ENCODE data around the gene PTPRG.

PTPRG gene

DNA sequence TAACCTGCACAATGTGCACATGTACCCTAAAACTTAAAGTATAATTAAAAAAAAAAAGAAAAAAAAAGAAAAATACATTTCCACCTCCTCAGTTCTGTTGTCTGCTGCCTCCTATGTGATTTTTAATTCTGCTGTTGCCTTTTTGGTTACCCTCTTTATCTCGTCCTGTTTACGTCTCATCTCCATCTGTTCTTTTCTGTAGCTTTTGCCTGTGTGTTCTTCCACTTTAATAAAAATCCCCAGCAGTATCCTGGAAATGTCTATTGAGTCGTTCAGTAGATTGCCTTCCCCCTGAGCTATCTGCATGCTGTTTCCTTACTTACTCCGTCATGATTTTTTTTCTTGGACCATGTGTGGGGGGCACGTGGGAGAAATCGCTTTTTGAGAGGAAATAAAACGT, 509.5 kb downstream of the PTPRG start:
- DNase-seq (ENCODE audit: low read depth) = no peak

- no peak for DNase-seq (ENCODE audit: low read depth)
Observed at GRCh38 chr3:62073038-62073437, 511.7 kb downstream of the PTPRG start.

DNA sequence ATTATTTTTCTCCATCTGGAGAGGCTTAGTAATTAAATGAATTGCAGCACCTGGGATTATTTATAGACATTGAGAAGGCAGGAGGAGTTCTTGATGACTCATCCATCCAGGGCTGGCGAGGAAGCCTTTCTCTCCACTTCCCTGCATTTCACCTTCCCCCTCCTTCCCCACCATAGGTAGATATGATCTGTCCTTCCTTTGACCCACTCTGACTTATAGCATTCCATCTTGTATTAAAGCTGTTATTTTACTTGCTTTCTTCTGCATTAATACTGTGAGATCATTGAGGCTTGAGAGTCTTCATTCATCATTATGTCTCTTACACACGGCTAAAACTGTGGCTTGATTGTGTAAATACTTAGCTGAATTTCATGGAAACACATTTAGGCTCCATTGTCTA, 523.2 kb downstream of the PTPRG start:
- DNase-seq (ENCODE audit: low read depth) = no peak

DNA sequence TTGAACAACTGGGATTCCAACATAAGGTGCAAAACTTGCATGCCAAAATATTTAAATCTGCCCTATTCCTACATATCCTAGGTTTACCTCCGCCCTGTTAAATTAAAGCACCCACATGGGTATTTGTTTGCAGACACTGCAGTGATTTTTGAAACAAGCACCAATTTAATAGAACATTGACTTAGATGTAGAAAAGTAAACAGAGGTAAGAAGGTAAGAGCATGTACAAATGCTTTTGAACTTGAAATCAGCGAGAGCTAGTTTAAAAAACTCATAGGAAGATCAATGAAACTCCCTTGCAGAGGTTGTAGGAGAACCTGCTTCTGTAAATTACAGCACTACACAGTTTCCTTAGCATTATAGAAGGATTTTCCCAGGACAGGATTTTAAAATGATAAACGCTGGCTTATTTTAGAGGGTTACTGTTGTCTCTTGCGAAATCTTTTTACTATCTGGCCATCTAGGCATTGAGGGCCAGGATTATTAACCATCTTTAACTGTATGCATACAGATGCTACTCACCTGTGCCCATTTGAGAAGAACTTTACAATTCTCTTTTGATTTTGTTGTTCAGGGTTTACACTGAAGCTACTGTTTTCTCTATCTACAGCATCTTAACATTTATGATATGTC, 527.2 kb downstream of the PTPRG start:
- DNase-seq (ENCODE audit: low read depth) = no peak

GRCh38 chr3:62090066-62090465, 528.7 kb downstream of the PTPRG start:
- no peak for DNase-seq (ENCODE audit: low read depth)

GRCh38 chr3:62090519-62090918, 529.1 kb downstream of the PTPRG start:
- DNase-seq (ENCODE audit: low read depth) = no peak

- no peak for DNase-seq (ENCODE audit: low read depth)
Observed at GRCh38 chr3:62093025-62093424, 531.7 kb downstream of the PTPRG start.

DNA sequence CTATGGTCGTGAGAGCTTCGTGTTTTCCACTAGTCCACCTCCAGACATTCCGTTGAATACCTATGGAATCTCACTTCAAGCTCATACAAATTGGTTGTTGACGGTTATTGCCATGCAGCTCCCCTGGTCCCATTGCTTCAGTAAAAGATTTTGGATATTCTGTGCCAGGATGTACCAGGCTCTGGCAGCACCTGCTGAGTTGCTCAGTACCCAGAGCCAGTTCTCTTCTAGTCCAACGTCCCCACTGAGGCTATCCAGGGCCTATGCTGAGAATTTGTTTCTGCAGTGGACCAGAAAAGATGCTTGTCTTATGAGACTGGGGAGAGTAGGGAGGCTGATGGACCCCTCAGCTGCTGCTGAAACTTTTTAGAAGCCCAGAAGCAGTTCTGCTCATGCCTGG, 533.1 kb downstream of the PTPRG start:
- no peak for DNase-seq (ENCODE audit: low read depth)

- no peak for DNase-seq (ENCODE audit: low read depth)
Observed at GRCh38 chr3:62095080-62095479, 533.7 kb downstream of the PTPRG start.

DNA sequence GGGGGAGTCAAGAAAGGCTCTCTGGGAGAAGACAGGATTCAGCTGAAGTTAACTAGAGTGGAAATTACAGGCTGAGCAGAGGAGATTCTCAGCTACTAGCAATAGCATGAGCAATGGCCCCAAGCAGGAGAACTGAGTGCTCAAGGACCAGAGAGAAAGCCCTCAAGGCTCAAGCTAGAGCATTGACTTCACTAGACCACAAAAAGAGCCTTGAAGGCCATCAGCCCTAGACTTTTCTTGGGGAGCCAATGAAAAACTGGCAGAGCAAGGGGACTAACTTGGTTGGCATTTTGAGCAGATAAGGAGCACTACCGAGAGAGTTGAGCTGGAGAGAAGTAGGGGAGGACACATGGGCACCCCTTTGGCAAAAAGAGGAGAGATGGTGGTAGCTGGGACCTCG, 534.4 kb downstream of the PTPRG start:
- DNase-seq (ENCODE audit: low read depth) = no peak

GRCh38 chr3:62096521-62096920, 535.1 kb downstream of the PTPRG start:
- no peak for DNase-seq (ENCODE audit: low read depth)

GRCh38 chr3:62097121-62097520, 535.8 kb downstream of the PTPRG start:
- DNase-seq (ENCODE audit: low read depth) = no peak

GRCh38 chr3:62098646-62099365, 537.4 kb downstream of the PTPRG start:
- DNase-seq (ENCODE audit: low read depth) = no peak

GRCh38 chr3:62100282-62100989, 539.1 kb downstream of the PTPRG start:
- no peak for DNase-seq (ENCODE audit: low read depth)

DNA sequence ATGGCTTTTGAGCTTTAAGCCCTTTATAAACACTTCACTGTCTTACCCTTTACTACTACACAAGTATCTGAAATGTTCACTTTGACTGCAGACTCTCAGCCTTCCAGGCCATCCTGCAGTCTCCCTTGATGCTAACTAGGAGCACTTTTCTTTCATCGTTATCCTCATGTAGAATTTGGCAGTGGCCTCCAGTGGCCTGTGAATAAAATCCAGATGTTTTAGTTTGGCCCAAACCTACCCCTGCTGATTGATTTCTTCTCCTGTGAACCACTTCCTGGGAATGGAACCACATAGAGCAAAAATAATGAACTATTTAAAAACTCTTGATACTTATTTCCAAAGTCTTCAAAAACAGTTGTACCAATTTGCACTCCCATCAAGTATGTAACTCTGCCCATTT, 540.1 kb downstream of the PTPRG start:
- DNase-seq (ENCODE audit: low read depth) = no peak

GRCh38 chr3:62103531-62103930, 542.2 kb downstream of the PTPRG start:
- no peak for DNase-seq (ENCODE audit: low read depth)

DNA sequence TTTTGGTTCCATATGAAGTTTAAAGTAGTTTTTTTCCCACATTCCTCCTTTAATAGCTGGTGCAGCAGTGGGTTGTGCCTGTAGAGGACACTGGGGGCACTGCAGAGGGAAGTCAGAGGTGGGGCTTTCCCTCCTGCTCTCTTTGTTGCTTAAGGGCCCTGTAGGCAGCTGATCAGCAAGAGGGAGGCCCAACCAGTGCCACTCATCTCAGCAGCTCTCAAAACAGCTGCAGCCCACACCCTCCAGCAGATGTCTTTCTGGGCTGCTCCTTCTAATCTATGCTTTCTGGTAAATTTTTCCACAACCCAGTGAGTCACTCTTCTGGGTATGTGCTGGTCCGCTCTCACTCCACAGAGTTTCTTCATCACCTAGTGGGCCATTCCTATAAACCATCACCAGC, 548.2 kb downstream of the PTPRG start:
- DNase-seq (ENCODE audit: low read depth) = no peak

DNA sequence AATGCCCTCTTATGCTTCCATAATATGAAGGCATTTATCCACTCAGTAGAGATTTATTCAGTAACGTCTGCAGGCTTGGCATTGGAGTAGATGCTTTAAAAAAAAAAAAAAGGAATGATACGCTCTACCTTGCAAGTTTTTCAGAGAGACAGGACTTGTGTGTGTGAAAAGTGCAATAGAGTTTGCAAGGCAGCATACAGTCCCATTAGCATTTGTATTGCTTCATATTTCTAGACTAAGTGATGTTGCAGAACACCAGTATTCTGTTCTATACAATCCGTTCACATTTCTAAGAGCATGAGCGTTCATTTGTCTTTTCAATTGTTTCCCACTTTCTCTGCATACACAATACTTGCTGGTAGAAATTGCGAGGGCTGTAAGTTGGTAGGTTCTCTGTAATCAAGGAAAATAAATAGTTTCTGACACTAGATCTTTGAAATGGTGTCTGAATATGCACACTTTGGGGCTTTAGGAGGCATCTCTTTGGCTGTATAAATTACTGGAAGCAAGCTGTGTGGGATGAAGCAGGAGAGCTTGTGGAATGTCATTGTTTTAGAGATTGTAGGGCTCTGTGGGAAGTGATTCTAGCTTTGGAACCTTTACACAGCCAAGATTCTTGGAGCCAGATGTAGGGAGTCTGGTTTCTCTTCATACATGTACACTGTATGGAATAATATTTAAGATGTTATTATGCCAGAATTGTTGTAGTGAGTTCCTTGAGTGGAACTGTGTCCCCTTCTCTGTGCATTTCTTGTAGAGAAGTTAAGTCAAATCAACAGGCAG, 549.3 kb downstream of the PTPRG start:
- no peak for DNase-seq (ENCODE audit: low read depth)

DNA sequence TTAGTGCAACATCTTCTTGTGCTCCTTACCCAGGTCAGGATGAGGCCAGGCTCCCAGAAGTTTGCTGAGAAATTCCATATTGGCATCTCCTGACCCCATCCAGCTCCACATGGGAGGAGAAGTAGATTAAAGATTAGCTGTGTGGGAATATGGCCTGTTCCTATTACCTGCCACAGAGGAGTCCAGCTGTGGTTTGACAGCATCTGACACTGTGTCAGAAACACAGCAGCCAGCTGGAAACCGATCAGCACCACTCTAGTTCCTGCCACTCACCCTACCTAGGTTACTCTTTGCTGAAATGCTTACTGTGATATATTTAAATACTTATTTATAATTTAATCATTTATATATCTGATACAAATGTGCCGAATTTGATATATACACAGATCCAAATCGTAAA, 551.7 kb downstream of the PTPRG start:
- no peak for DNase-seq (ENCODE audit: low read depth)

DNA sequence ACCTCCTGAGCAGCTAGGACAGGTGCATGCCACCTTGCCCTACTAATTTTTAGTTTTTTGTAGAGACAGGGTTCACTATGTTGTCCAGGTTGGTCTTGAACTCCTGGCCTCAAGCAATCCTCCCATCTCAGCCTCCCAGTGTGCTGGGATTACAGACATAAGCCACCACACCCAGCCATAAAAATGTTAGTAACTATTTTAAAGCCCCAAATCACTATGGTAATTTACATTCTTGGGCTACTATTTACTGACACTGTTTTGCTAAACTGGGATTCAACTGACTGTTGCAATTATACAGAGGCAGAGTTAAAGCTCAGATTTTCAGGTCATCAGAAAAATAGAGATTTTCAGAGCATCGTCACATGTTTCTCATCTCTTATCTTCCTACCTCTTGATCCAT, 553.4 kb downstream of the PTPRG start:
- no peak for DNase-seq (ENCODE audit: low read depth)

GRCh38 chr3:62117903-62118548, 556.7 kb downstream of the PTPRG start:
- DNase-seq (ENCODE audit: low read depth) = no peak

DNA sequence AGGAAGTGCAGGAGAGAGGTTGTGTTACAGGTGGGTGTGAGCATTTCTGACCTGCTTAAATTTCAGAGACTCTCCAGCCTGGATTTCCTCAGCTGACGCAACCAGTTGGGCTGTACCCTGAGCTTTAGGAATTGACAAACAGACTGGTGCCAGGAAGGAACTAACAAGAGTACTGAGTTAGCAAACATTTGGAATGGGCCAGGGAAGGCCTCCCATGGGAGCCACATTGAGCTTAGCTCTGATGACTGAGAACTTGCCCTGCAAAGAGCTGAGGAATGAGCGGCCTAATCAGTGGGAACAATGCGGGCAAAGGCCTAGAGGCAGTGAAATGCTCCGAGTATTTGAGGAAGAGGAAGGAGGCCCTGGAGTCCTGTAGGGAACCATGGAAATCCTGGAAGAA, 557.8 kb downstream of the PTPRG start:
- no peak for DNase-seq (ENCODE audit: low read depth)
